HCT116 (cell line): Measurements from ENCODE around the gene TNPO1.

Experiments
- CBX3 ChIP-seq: IDR thresholded peaks from 2 replicates; pipeline ENCODE4 v1.6.1; 2012; ENCODE audit warnings: low read depth
- EZH2 ChIP-seq: fragments of 200-600 bp; sonication (generic); IDR thresholded peaks from 2 replicates; pipeline ENCODE4 v1.6.1; 2017; ENCODE audit warnings: antibody characterized with exemption, mixed run types
- EZH2phosphoT487 ChIP-seq: fragments of 200-600 bp; IDR thresholded peaks from 2 replicates; pipeline ENCODE4 v1.6.1; 2018; ENCODE audit warnings: antibody characterized with exemption, borderline replicate concordance
- MAX ChIP-seq: IDR thresholded peaks from 2 replicates; pipeline ENCODE4 v1.6.1; 2012
- POLR2A ChIP-seq: IDR thresholded peaks from 2 replicates; pipeline ENCODE4 v1.7.0; 2011; ENCODE audit warnings: borderline replicate concordance; ENCODE audit not compliant: insufficient read depth, insufficient read length; ENCODE audit errors: extremely low read depth
- POLR2AphosphoS5 ChIP-seq: IDR thresholded peaks from 2 replicates; pipeline ENCODE4 v1.6.1; 2011; ENCODE audit warnings: mild to moderate bottlenecking, low read depth, low read length, moderate library complexity
- RAD21 ChIP-seq: IDR thresholded peaks from 2 replicates; pipeline ENCODE4 v1.6.1; 2012; ENCODE audit warnings: low read depth, mild to moderate bottlenecking
- SP1 ChIP-seq: IDR thresholded peaks from 2 replicates; pipeline ENCODE4 v1.6.1; 2012; ENCODE audit warnings: low read depth
- YY1 ChIP-seq: IDR thresholded peaks from 2 replicates; pipeline ENCODE4 v1.6.1; 2011; ENCODE audit warnings: low read length, low read depth, moderate library complexity, mild to moderate bottlenecking; ENCODE audit not compliant: insufficient replicate concordance; ENCODE audit errors: extremely low read depth
- TF ChIP-seq, protein P1 (sequence below), 3 experiments: fragments of 200-600 bp in 1 of 3; sonication (generic) in 1 of 3; IDR thresholded peaks in 2 of 3; conservative IDR thresholded peaks in 1 of 3; 2 replicates each; pipeline ENCODE4 v1.5.1; 2012 to 2017; ENCODE audit warnings: low read depth in 2 of 3, low read length in 2 of 3, antibody characterized with exemption in 1 of 3, borderline replicate concordance in 1 of 3, control low read depth in 1 of 3, mild to moderate bottlenecking in 1 of 3, mixed read lengths in 1 of 3, mixed run types in 1 of 3, moderate library complexity in 1 of 3; ENCODE audit not compliant: insufficient read depth in 1 of 3
- TF ChIP-seq, protein P2 (sequence below): IDR thresholded peaks from 2 replicates; pipeline ENCODE4 v1.6.1; 2012; ENCODE audit warnings: low read depth

DNA sequence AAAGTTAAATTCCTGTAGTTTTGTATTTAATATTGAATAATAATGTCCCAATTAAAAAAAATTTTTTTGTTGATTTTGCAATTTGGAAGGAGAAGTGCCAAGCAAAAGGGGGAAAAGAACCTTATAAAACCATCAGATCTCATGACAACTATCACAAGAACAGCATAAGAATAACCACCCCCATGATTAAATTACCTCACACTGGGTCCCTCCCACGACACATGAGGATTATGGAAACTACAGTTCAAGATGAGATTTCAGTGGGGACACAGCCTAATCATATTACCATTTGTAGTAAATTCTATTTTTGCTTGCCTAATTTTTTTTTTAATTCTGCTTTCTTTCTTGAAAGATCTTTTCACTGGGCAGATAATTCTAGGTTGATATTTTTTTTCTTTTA is 106.0 kb downstream of the TNPO1 start:
- TF ChIP-seq, protein P1, sequence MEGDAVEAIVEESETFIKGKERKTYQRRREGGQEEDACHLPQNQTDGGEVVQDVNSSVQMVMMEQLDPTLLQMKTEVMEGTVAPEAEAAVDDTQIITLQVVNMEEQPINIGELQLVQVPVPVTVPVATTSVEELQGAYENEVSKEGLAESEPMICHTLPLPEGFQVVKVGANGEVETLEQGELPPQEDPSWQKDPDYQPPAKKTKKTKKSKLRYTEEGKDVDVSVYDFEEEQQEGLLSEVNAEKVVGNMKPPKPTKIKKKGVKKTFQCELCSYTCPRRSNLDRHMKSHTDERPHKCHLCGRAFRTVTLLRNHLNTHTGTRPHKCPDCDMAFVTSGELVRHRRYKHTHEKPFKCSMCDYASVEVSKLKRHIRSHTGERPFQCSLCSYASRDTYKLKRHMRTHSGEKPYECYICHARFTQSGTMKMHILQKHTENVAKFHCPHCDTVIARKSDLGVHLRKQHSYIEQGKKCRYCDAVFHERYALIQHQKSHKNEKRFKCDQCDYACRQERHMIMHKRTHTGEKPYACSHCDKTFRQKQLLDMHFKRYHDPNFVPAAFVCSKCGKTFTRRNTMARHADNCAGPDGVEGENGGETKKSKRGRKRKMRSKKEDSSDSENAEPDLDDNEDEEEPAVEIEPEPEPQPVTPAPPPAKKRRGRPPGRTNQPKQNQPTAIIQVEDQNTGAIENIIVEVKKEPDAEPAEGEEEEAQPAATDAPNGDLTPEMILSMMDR (IDR thresholded peaks at IDR 0.05 in 2 of 3, conservative IDR thresholded peaks at IDR 0.05 in 1 of 3; ENCODE audit: borderline replicate concordance in 1 of 3, insufficient read depth in 1 of 3, low read depth in 2 of 3, low read length in 2 of 3) = no peak
- TF ChIP-seq RAD21 = no peak
- TF ChIP-seq MAX = no peak
- TF ChIP-seq POLR2A = no peak
- no peak for TF ChIP-seq SP1
- TF ChIP-seq EZH2 = no peak
- no peak for TF ChIP-seq POLR2AphosphoS5
- TF ChIP-seq, protein P2, sequence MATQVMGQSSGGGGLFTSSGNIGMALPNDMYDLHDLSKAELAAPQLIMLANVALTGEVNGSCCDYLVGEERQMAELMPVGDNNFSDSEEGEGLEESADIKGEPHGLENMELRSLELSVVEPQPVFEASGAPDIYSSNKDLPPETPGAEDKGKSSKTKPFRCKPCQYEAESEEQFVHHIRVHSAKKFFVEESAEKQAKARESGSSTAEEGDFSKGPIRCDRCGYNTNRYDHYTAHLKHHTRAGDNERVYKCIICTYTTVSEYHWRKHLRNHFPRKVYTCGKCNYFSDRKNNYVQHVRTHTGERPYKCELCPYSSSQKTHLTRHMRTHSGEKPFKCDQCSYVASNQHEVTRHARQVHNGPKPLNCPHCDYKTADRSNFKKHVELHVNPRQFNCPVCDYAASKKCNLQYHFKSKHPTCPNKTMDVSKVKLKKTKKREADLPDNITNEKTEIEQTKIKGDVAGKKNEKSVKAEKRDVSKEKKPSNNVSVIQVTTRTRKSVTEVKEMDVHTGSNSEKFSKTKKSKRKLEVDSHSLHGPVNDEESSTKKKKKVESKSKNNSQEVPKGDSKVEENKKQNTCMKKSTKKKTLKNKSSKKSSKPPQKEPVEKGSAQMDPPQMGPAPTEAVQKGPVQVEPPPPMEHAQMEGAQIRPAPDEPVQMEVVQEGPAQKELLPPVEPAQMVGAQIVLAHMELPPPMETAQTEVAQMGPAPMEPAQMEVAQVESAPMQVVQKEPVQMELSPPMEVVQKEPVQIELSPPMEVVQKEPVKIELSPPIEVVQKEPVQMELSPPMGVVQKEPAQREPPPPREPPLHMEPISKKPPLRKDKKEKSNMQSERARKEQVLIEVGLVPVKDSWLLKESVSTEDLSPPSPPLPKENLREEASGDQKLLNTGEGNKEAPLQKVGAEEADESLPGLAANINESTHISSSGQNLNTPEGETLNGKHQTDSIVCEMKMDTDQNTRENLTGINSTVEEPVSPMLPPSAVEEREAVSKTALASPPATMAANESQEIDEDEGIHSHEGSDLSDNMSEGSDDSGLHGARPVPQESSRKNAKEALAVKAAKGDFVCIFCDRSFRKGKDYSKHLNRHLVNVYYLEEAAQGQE = no peak
- no peak for TF ChIP-seq CBX3
- no peak for TF ChIP-seq YY1
- no peak for TF ChIP-seq EZH2phosphoT487
